AG04449 (cell line): Measurements from ENCODE around the gene CNTNAP2.

Experiments used
- CTCF ChIA-PET: fragments of 350-600 bp; formaldehyde crosslinking; extraction: SDS; loops from one replicate; lab custom pipeline; 2021; ENCODE audit warnings: antibody characterized with exemption; lab: Yijun Ruan, JAX
- POLR2A ChIA-PET: fragments of 400-600, 350-600 bp; formaldehyde crosslinking; extraction: SDS; loops from one replicate; lab custom pipeline; 2020; ENCODE audit warnings: antibody characterized with exemption, inconsistent platforms; lab: Yijun Ruan, JAX
- DNase-seq: peaks from one replicate; pipeline ENCODE4 v3.0.0-alpha.2; 2010; ENCODE audit warnings: low read depth, low spot score
- H3K4me3 ChIP-seq: 2 replicates; pipeline ENCODE4 v1.5.1; 2011; ENCODE audit warnings: low read depth, mild to moderate bottlenecking, control low read depth, low read length
- TF ChIP-seq, protein P1 (sequence below): IDR thresholded peaks from one replicate; pipeline ENCODE4 v1.5.1; 2011; ENCODE audit warnings: mild to moderate bottlenecking, moderate library complexity, low read length, control low read depth, inconsistent platforms; ENCODE audit not compliant: insufficient read depth; ENCODE audit errors: missing control alignments

Gene CNTNAP2

DNA sequence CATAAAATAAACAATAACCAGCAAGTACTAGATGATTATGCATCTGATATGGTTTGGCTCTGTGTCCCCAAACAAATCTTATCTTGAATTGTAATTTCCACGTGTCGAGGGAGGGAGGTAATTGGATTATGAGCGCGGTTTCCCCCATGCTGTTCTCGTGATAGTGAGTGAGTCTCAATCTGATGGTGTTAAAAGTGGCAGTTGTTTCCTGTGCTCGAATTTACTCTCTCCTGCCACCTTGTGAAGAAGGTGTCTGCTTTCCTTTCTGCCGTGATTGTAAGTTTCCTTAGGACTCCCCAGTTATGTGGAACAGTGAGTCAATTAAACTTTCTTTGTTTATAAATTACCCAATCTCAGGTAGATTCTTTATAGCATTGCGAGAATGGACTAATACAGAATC, 15.1 kb downstream of the CNTNAP2 start:
- CTCF ChIA-PET = no interaction called here
- H3K4me3 ChIP-seq = no peak overlapping the region
- TF ChIP-seq, protein P1, sequence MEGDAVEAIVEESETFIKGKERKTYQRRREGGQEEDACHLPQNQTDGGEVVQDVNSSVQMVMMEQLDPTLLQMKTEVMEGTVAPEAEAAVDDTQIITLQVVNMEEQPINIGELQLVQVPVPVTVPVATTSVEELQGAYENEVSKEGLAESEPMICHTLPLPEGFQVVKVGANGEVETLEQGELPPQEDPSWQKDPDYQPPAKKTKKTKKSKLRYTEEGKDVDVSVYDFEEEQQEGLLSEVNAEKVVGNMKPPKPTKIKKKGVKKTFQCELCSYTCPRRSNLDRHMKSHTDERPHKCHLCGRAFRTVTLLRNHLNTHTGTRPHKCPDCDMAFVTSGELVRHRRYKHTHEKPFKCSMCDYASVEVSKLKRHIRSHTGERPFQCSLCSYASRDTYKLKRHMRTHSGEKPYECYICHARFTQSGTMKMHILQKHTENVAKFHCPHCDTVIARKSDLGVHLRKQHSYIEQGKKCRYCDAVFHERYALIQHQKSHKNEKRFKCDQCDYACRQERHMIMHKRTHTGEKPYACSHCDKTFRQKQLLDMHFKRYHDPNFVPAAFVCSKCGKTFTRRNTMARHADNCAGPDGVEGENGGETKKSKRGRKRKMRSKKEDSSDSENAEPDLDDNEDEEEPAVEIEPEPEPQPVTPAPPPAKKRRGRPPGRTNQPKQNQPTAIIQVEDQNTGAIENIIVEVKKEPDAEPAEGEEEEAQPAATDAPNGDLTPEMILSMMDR = no peak
- POLR2A ChIA-PET = no interaction called here
- DNase-seq = no peak

DNA sequence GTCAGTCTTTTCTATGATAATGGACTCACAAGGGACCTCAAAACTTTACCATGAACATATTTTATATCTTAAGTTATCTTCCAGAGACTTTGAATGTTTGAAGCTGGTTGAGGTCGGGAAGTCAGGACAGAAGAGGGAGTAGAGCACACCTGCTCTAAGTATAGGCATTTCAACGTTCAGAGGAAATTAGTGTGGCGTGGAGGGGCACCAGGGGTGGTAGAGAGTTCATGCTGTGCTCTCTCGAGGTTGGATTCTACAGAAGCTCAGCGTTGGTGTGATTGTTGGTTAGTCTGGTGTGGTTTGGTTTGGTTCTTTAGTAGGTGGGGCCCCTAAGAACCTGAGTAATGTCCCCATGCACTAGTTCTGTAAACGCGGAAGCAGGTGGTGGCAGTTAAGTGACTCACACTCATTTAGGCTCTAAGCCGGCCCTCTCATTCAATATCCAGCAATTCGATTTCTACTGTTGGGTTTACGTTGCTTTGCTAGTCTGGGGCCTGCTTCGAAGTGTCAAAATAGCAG, 19.8 kb downstream of the CNTNAP2 start:
- ChIA-PET CTCF (no interaction called here), POLR2A (no interaction called here)
- TF ChIP-seq, protein P1 = no peak
- DNase-seq = no peak
- no peak overlapping the region for H3K4me3 ChIP-seq

DNA sequence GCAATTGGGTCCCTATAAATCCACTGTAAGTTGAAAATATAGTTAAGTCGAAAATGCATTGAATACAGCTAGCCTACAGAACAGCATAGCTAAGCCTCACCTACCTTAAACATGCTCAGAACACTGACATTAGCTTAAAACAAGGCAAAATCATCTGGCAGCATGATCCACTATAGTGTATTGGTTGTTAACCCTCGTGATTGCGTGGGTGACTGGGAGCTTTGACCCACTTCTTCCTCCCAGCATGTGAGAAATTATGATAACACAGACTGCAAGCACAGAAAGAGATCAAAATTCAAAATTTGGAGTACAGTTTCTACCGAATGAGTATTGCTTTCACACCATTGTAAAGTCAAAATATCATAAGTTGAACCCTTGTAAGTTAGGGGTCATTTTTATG, 22.3 kb downstream of the CNTNAP2 start:
- no peak overlapping the region for H3K4me3 ChIP-seq
- DNase-seq = no peak
- ChIA-PET CTCF (no interaction called here), POLR2A (no interaction called here)
- TF ChIP-seq, protein P1 = no peak

DNA sequence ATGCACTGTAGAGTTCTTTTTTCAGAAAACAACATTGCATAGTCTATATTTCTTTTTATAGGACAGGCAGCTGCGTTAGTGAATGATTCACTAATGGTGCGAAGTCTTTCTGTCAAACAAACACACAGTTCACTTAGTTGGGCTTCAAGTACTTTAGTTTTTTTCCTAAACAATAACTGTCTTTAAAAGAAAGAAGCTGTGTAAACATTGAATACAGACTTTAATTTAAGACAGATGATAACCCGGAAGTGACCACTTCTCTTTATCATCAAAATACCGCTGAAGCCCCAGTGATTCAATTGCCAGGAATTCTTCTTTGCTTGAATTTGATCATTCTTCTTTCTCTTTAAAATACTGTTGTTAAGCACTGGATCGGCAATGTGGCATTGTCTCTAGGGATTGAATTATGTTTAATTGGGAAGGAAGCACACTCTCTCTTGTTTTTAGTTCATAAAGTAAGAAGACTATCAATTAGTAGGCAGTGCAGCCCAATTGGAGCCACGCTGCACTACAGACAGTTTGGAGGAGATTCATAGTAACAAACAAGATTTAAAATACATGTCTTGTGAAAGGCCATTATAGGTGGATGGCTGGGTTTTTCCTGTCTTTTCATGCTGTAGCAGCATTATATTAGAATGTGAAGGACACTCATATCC, 30.4 kb downstream of the CNTNAP2 start:
- no peak for DNase-seq
- no peak overlapping the region for H3K4me3 ChIP-seq
- ChIA-PET CTCF (no interaction called here), POLR2A (no interaction called here)
- TF ChIP-seq, protein P1 = no peak

DNA sequence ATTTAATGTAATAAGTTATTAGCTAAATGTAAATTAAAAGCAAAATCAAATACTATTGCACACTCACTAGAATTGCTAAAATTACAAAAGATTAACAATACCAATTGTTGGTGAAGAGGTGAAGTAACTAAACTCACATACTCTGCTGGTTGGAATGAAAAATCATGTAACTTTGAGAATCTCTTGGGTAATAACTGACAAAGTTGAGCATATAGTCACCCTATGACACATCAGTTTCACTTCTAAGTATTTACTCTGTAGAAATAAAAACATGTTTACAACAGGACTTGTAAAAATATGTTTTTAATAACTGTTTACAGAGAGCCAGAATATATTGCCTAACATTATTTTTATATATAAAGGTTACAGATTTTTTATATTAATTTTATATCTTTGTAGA, 33.6 kb downstream of the CNTNAP2 start:
- TF ChIP-seq, protein P1 = no peak
- no peak overlapping the region for H3K4me3 ChIP-seq
- ChIA-PET POLR2A (no interaction called here), CTCF (no interaction called here)
- no peak for DNase-seq

DNA sequence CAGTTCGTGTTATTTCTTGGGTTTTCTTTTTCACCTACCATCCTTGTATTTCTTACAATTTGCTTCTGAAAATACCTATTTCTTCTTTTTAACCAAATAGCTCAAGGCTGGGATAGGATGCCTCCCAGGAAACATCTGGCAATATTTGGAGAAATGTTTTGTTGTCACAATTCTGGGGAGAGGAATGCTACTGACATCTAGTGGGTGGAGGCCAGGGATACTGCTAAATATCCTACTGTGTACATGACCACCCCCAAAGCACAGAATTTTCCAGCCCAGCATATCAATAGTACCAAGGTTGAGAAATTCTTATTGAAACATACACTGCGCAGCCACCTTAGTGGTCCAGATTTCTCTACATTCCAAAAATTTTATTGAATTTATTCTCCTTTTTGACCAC, 55.5 kb downstream of the CNTNAP2 start:
- POLR2A ChIA-PET = no interaction called here
- no peak overlapping the region for H3K4me3 ChIP-seq
- DNase-seq = no peak
- CTCF ChIA-PET = no interaction called here
- TF ChIP-seq, protein P1 = no peak
